ENCODE results near the gene CNTNAP3.
"Not testable (repeated sequence)": the region's sequence is repeated elsewhere in the genome, so short reads cannot be mapped to it uniquely, and the experiment has no call there.

CNTNAP3 gene

GRCh38 chr9:39132826-39133552 lies 155.0 kb downstream of the CNTNAP3 start:
- H2AK5ac ChIP-seq (ENCODE audit: low read length); H3K4ac ChIP-seq (ENCODE audit: low read depth, low read length); H2BK15ac ChIP-seq (replicated peaks; ENCODE audit: low read depth); H3K4me3 ChIP-seq (ENCODE audit: low read length); DNase-seq; H2BK5ac ChIP-seq (ENCODE audit: low read length); H3K18ac ChIP-seq (ENCODE audit: low read length); H3K27me3 ChIP-seq (ENCODE audit: insufficient read depth, low read length, poor library complexity); H3K27ac ChIP-seq (ENCODE audit: low read depth, low read length); H2BK120ac ChIP-seq (ENCODE audit: low read depth, low read length); H3K56ac ChIP-seq (ENCODE audit: low read length); H3K9ac ChIP-seq (ENCODE audit: low read length); H3K23ac ChIP-seq (ENCODE audit: low read length); H3K79me1 ChIP-seq (ENCODE audit: low read length); H3K36me3 ChIP-seq (ENCODE audit: control insufficient read depth, insufficient read depth, low read length); H4K5ac ChIP-seq (ENCODE audit: low read length); H3K4me2 ChIP-seq (ENCODE audit: low read length); H3K4me1 ChIP-seq (ENCODE audit: control insufficient read depth, low read depth, low read length); H3K79me2 ChIP-seq (ENCODE audit: control insufficient read depth, insufficient read depth, low read length): not testable (repeated sequence)
- no CpG with 5 or more reads among the region's 51 CpGs for WGBS (ENCODE audit: extremely low coverage, insufficient coverage, low lambda C conversion rate)
- H4K8ac ChIP-seq (ENCODE audit: low read depth, low read length), result peak overlapping the region; percentile 28

- H3K27ac ChIP-seq (ENCODE audit: low read depth, low read length); H3K4me2 ChIP-seq (ENCODE audit: low read length): not testable (repeated sequence)
- no CpG with 5 or more reads among the region's 2 CpGs for WGBS (ENCODE audit: extremely low coverage, insufficient coverage, low lambda C conversion rate)
These were observed 166.6 kb downstream of the CNTNAP3 start for GRCh38 chr9:39121401-39121800.

GRCh38 chr9:39111746-39112145 lies 176.2 kb downstream of the CNTNAP3 start:
- H3K56ac ChIP-seq (ENCODE audit: low read length); H3K23ac ChIP-seq (ENCODE audit: low read length); H3K27ac ChIP-seq (ENCODE audit: low read depth, low read length); H2BK120ac ChIP-seq (ENCODE audit: low read depth, low read length); H2BK5ac ChIP-seq (ENCODE audit: low read length); H2AK5ac ChIP-seq (ENCODE audit: low read length); H4K8ac ChIP-seq (ENCODE audit: low read depth, low read length); H3K36me3 ChIP-seq (ENCODE audit: control insufficient read depth, insufficient read depth, low read length); H3K27me3 ChIP-seq (ENCODE audit: insufficient read depth, low read length, poor library complexity); H3K4me3 ChIP-seq (ENCODE audit: low read length); H3K9ac ChIP-seq (ENCODE audit: low read length); H3K4me1 ChIP-seq (ENCODE audit: control insufficient read depth, low read depth, low read length); DNase-seq; H2BK15ac ChIP-seq (replicated peaks; ENCODE audit: low read depth); H3K4me2 ChIP-seq (ENCODE audit: low read length); H4K5ac ChIP-seq (ENCODE audit: low read length); H3K79me1 ChIP-seq (ENCODE audit: low read length); H3K79me2 ChIP-seq (ENCODE audit: control insufficient read depth, insufficient read depth, low read length); H3K4ac ChIP-seq (ENCODE audit: low read depth, low read length); H3K18ac ChIP-seq (ENCODE audit: low read length): not testable (repeated sequence)

More at GRCh38 chr9:39121401-39121800, 166.6 kb downstream of the CNTNAP3 start:
- H3K9ac ChIP-seq (ENCODE audit: low read length); H3K27me3 ChIP-seq (ENCODE audit: insufficient read depth, low read length, poor library complexity); H3K18ac ChIP-seq (ENCODE audit: low read length); H3K4me3 ChIP-seq (ENCODE audit: low read length); H3K23ac ChIP-seq (ENCODE audit: low read length); H2AK5ac ChIP-seq (ENCODE audit: low read length); H2BK15ac ChIP-seq (replicated peaks; ENCODE audit: low read depth); H2BK120ac ChIP-seq (ENCODE audit: low read depth, low read length); H4K8ac ChIP-seq (ENCODE audit: low read depth, low read length); H3K4ac ChIP-seq (ENCODE audit: low read depth, low read length); H3K79me1 ChIP-seq (ENCODE audit: low read length); H3K79me2 ChIP-seq (ENCODE audit: control insufficient read depth, insufficient read depth, low read length); H3K4me1 ChIP-seq (ENCODE audit: control insufficient read depth, low read depth, low read length); H3K56ac ChIP-seq (ENCODE audit: low read length); H4K5ac ChIP-seq (ENCODE audit: low read length); H3K36me3 ChIP-seq (ENCODE audit: control insufficient read depth, insufficient read depth, low read length); DNase-seq; H2BK5ac ChIP-seq (ENCODE audit: low read length): not testable (repeated sequence)

- Histone ChIP-seq H3K9ac (ENCODE audit: low read length) (no peak overlapping the region), H4K5ac (ENCODE audit: low read length) (no peak overlapping the region), H3K79me1 (ENCODE audit: low read length) (no peaks in the 10 kb centered on the region), H3K4me2 (ENCODE audit: low read length) (no peak overlapping the region), H3K4me1 (ENCODE audit: control insufficient read depth, low read depth, low read length) (no peaks in the 10 kb centered on the region), H3K4me3 (ENCODE audit: low read length) (no peak overlapping the region), H2BK15ac (replicated peaks; ENCODE audit: low read depth) (no peak overlapping the region), H4K8ac (ENCODE audit: low read depth, low read length) (no peak overlapping the region), H3K79me2 (ENCODE audit: control insufficient read depth, insufficient read depth, low read length) (no peaks in the 10 kb centered on the region), H2BK120ac (ENCODE audit: low read depth, low read length) (no peak overlapping the region), H2AK5ac (ENCODE audit: low read length) (no peak overlapping the region), H3K27ac (ENCODE audit: low read depth, low read length) (no peak overlapping the region), H3K56ac (ENCODE audit: low read length) (no peak overlapping the region), H3K23ac (ENCODE audit: low read length) (no peak overlapping the region), H3K18ac (ENCODE audit: low read length) (no peak overlapping the region), H3K36me3 (ENCODE audit: control insufficient read depth, insufficient read depth, low read length) (no peaks in the 10 kb centered on the region), H3K27me3 (ENCODE audit: insufficient read depth, low read length, poor library complexity) (no peaks in the 10 kb centered on the region), H2BK5ac (ENCODE audit: low read length) (no peak overlapping the region), H3K4ac (ENCODE audit: low read depth, low read length) (no peak overlapping the region)
- DNase-seq, result no peak
- no CpG with 5 or more reads among the region's 9 CpGs for WGBS (ENCODE audit: extremely low coverage, insufficient coverage, low lambda C conversion rate)
These were observed 179.8 kb downstream of the CNTNAP3 start for GRCh38 chr9:39108145-39108544.

- H2BK15ac ChIP-seq (replicated peaks; ENCODE audit: low read depth); H3K36me3 ChIP-seq (ENCODE audit: control insufficient read depth, insufficient read depth, low read length); H3K18ac ChIP-seq (ENCODE audit: low read length); H3K23ac ChIP-seq (ENCODE audit: low read length); H3K79me1 ChIP-seq (ENCODE audit: low read length); H3K4me1 ChIP-seq (ENCODE audit: control insufficient read depth, low read depth, low read length); H3K79me2 ChIP-seq (ENCODE audit: control insufficient read depth, insufficient read depth, low read length); H3K56ac ChIP-seq (ENCODE audit: low read length); H2BK120ac ChIP-seq (ENCODE audit: low read depth, low read length); H3K4me2 ChIP-seq (ENCODE audit: low read length); H3K9ac ChIP-seq (ENCODE audit: low read length); H3K27ac ChIP-seq (ENCODE audit: low read depth, low read length); H3K4me3 ChIP-seq (ENCODE audit: low read length); H2BK5ac ChIP-seq (ENCODE audit: low read length); H4K8ac ChIP-seq (ENCODE audit: low read depth, low read length); H2AK5ac ChIP-seq (ENCODE audit: low read length); H4K5ac ChIP-seq (ENCODE audit: low read length); H3K4ac ChIP-seq (ENCODE audit: low read depth, low read length); H3K27me3 ChIP-seq (ENCODE audit: insufficient read depth, low read length, poor library complexity): not testable (repeated sequence)
- no CpG with 5 or more reads among the region's 1 CpG for WGBS (ENCODE audit: extremely low coverage, insufficient coverage, low lambda C conversion rate)
- peak; percentile 10 for DNase-seq
These were observed 190.8 kb downstream of the CNTNAP3 start for GRCh38 chr9:39097208-39097607.

- H3K27me3 ChIP-seq (ENCODE audit: insufficient read depth, low read length, poor library complexity); H3K79me2 ChIP-seq (ENCODE audit: control insufficient read depth, insufficient read depth, low read length); H4K8ac ChIP-seq (ENCODE audit: low read depth, low read length); H3K4ac ChIP-seq (ENCODE audit: low read depth, low read length); H3K36me3 ChIP-seq (ENCODE audit: control insufficient read depth, insufficient read depth, low read length); H3K4me3 ChIP-seq (ENCODE audit: low read length); H3K23ac ChIP-seq (ENCODE audit: low read length); H2BK5ac ChIP-seq (ENCODE audit: low read length); H3K4me1 ChIP-seq (ENCODE audit: control insufficient read depth, low read depth, low read length); H3K79me1 ChIP-seq (ENCODE audit: low read length); H2AK5ac ChIP-seq (ENCODE audit: low read length); H2BK15ac ChIP-seq (replicated peaks; ENCODE audit: low read depth); DNase-seq; H3K18ac ChIP-seq (ENCODE audit: low read length); H2BK120ac ChIP-seq (ENCODE audit: low read depth, low read length); H4K5ac ChIP-seq (ENCODE audit: low read length); H3K9ac ChIP-seq (ENCODE audit: low read length); H3K27ac ChIP-seq (ENCODE audit: low read depth, low read length); H3K4me2 ChIP-seq (ENCODE audit: low read length); H3K56ac ChIP-seq (ENCODE audit: low read length): not testable (repeated sequence)
- WGBS (ENCODE audit: extremely low coverage, insufficient coverage, low lambda C conversion rate), result no CpG with 5 or more reads among the region's 5 CpGs
These were observed 202.7 kb downstream of the CNTNAP3 start for GRCh38 chr9:39085311-39085710.

Data from mesendoderm (in vitro differentiated cells).